OCI-LY3 (cell line): ENCODE data around the gene CLMN.

Experiments used
- H2AFZ ChIP-seq: fragments of 200-600, 300-600 bp; shearing (Covaris generic); 2 replicates; pipeline ENCODE4 v1.6.0; 2014; ENCODE audit warnings: antibody characterized with exemption, low read depth, low read length
- H3K27ac ChIP-seq: fragments of 200-600, 300-600 bp; sonication (generic); 2 replicates; pipeline ENCODE4 v1.5.1; 2014; ENCODE audit warnings: mild to moderate bottlenecking, low read length, moderate library complexity, mixed read lengths
- H3K27me3 ChIP-seq: fragments of 200-600, 300-600 bp; sonication (generic); 2 replicates; pipeline ENCODE4 v1.6.1; 2014; ENCODE audit warnings: low read depth, low read length, mixed read lengths
- H3K36me3 ChIP-seq: fragments of 200-600, 300-600 bp; sonication (generic); replicated peaks from 2 replicates; pipeline ENCODE3; 2014; ENCODE audit warnings: low read depth, low read length, mixed read lengths
- H3K4me1 ChIP-seq: fragments of 300-600, 200-600 bp; sonication (generic); 2 replicates; pipeline ENCODE4 v1.6.1; 2014; ENCODE audit warnings: low read length, mixed read lengths
- H3K4me2 ChIP-seq: fragments of 200-600, 300-600 bp; sonication (generic); 2 replicates; pipeline ENCODE4 v1.6.1; 2014; ENCODE audit warnings: low read length, mixed read lengths
- H3K4me3 ChIP-seq: fragments of 300-600, 200-600 bp; sonication (generic); 2 replicates; pipeline ENCODE4 v1.5.1; 2014; ENCODE audit warnings: antibody characterized with exemption, mild to moderate bottlenecking, low read length, moderate library complexity
- H3K79me2 ChIP-seq: fragments of 300-600, 200-600 bp; shearing (Covaris generic); 2 replicates; pipeline ENCODE4 v1.6.1; 2014; ENCODE audit warnings: mild to moderate bottlenecking, low read length, mixed read lengths
- H3K9ac ChIP-seq: fragments of 300-600, 200-600 bp; shearing (Covaris generic); 2 replicates; pipeline ENCODE4 v1.6.0; 2014; ENCODE audit warnings: mild to moderate bottlenecking, low read length, moderate library complexity
- H3K9me3 ChIP-seq: fragments of 200-600, 300-600 bp; shearing (Covaris generic); 2 replicates; pipeline ENCODE4 v1.6.1; 2014; ENCODE audit warnings: low read length, mixed read lengths; ENCODE audit not compliant: insufficient read depth
- H4K20me1 ChIP-seq: fragments of 200-600, 300-600 bp; sonication (generic); 2 replicates; pipeline ENCODE4 v1.6.1; 2016; ENCODE audit warnings: low read length, mixed read lengths; ENCODE audit not compliant: insufficient read depth
- CTCF ChIP-seq: fragments of 200-600, 300-600 bp; sonication (generic); IDR thresholded peaks from 2 replicates; pipeline ENCODE4 v1.5.1; 2014; ENCODE audit warnings: antibody characterized with exemption, low read length, low read depth
- EZH2phosphoT487 ChIP-seq: fragments of 200-600 bp; shearing (Covaris generic); IDR thresholded peaks from 2 replicates; pipeline ENCODE4 v1.6.1; 2018; ENCODE audit warnings: antibody characterized with exemption, mixed run types, low read depth

Gene CLMN

GRCh38 chr14:95294320-95294719 lies 25.4 kb downstream of the CLMN start:
- H3K27me3 ChIP-seq, result peaks cover 28% of the 10 kb centered on the region
- H3K79me2 ChIP-seq, result no peaks in the 10 kb centered on the region
- no peak for TF ChIP-seq EZH2phosphoT487
- TF ChIP-seq CTCF, result no peak
- no peak overlapping the region for H3K9ac ChIP-seq
- H2AFZ ChIP-seq, result no peak overlapping the region
- H3K9me3 ChIP-seq, result no peaks in the 10 kb centered on the region
- H3K4me3 ChIP-seq, result no peak overlapping the region
- no peaks in the 10 kb centered on the region; the same call in 1 of the 2 replicates for H4K20me1 ChIP-seq
- peaks cover 27% of the 10 kb centered on the region for H3K4me1 ChIP-seq
- H3K36me3 ChIP-seq, result no peaks in the 10 kb centered on the region
- H3K4me2 ChIP-seq, result no peak overlapping the region
- no peak overlapping the region for H3K27ac ChIP-seq

DNA sequence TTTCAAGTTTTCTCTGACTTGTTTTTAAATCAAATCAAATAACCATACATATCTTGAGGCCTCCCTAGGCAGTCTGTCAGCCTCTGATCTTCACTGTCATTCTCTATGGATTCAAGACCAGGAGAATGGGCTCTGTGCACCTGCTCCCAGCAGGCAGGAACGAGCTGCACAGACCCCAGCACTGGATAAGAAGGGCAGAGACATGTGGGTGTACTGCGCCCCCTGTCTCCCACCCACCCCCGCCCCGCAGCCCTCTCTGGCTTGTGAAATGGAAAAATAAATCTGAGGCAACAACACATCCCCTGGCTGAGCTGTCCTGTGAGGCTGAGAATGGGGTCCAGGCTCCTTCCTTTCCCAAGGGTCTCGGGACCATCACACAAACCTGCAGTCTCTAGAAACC lies 26.3 kb downstream of the CLMN start:
- Histone ChIP-seq H3K4me1 (peaks cover 27% of the 10 kb centered on the region), H4K20me1 (no peaks in the 10 kb centered on the region; the same call in 1 of the 2 replicates), H3K36me3 (no peaks in the 10 kb centered on the region), H3K9me3 (no peaks in the 10 kb centered on the region), H3K4me2 (no peak overlapping the region), H3K9ac (no peak overlapping the region), H2AFZ (no peak overlapping the region), H3K27ac (no peak overlapping the region), H3K4me3 (no peak overlapping the region), H3K27me3 (peaks cover 20% of the 10 kb centered on the region), H3K79me2 (no peaks in the 10 kb centered on the region)
- TF ChIP-seq CTCF (no peak), EZH2phosphoT487 (no peak)

DNA sequence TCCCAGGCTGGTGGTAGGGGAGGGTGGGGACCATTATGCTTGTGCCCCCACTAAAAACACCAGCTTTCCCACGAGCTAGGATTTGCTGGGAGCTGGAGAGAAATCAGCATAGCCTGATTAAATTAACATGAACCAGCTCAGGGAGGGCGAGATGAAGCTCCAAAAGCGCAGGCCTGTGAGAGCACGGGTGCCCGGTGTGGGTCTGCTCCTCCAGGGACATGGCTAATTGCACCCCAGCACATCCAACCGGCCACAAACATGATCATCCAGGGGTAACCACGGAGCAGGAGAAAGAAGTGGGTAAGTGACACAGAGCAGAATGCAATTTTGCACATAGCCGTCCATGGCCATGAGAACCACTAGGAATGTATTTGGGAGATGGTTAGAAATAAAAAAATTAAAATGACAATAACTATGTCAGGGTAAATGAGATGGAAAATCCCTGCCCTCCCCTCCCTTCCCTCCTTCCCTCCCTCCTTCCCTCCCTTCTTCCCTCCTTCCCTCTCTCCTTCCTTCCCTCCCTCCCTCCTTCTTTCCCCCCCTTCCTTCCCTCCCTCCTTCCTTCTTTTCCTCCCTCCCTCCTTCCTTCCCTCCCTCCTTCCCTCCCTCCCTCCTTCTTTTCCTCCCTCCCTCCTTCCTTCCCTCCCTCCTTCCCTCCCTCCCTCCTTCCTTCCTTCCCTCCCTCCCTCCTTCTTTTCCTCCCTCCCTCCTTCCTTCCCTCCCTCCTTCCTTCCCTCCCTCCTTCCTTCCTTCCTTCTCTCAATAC lies 26.9 kb downstream of the CLMN start:
- H3K9ac ChIP-seq, result no peak overlapping the region

More for the DNA sequence above, 26.9 kb downstream of the CLMN start:
- Histone ChIP-seq H3K9me3 (no peaks in the 10 kb centered on the region), H3K4me3 (no peak overlapping the region), H3K27ac (no peak overlapping the region), H2AFZ (no peak overlapping the region), H3K36me3 (no peaks in the 10 kb centered on the region), H3K27me3 (peaks cover 17% of the 10 kb centered on the region), H3K79me2 (no peaks in the 10 kb centered on the region), H4K20me1 (no peaks in the 10 kb centered on the region; the same call in 1 of the 2 replicates), H3K4me2 (no peak overlapping the region), H3K4me1 (peaks cover 21% of the 10 kb centered on the region)
- no peak for TF ChIP-seq EZH2phosphoT487
- TF ChIP-seq CTCF, result no peak
